HCT116 (cell line): ENCODE data around the gene GPATCH8.

Experiments
- CTCF ChIP-seq, 3 experiments: fragments of 200-600 bp in 1 of 3; sonication (generic) in 1 of 3; IDR thresholded peaks in 2 of 3; conservative IDR thresholded peaks in 1 of 3; 2 replicates each; pipeline ENCODE4 v1.5.1; 2012 to 2017; ENCODE audit warnings: low read depth in 2 of 3, low read length in 2 of 3, antibody characterized with exemption in 1 of 3, borderline replicate concordance in 1 of 3, control low read depth in 1 of 3, mild to moderate bottlenecking in 1 of 3, mixed read lengths in 1 of 3, mixed run types in 1 of 3, moderate library complexity in 1 of 3; ENCODE audit not compliant: insufficient read depth in 1 of 3
- MAX ChIP-seq: IDR thresholded peaks from 2 replicates; pipeline ENCODE4 v1.6.1; 2012
- POLR2A ChIP-seq: IDR thresholded peaks from 2 replicates; pipeline ENCODE4 v1.7.0; 2011; ENCODE audit warnings: borderline replicate concordance; ENCODE audit not compliant: insufficient read depth, insufficient read length; ENCODE audit errors: extremely low read depth

- TF ChIP-seq MAX (no peak), POLR2A (no peak), CTCF (IDR thresholded peaks at IDR 0.05 in 2 of 3, conservative IDR thresholded peaks at IDR 0.05 in 1 of 3; ENCODE audit: borderline replicate concordance in 1 of 3, insufficient read depth in 1 of 3, low read depth in 2 of 3, low read length in 2 of 3) (no peak)
Measured at GRCh38 chr17:44358066-44358465, 145.1 kb downstream of the GPATCH8 start.
